Suprapubic skin (tissue), 4 donors: ENCODE results near the gene CCDC106.

Experiments
- POLR2A ChIP-seq, 2 donors: fragments of 450-650 bp; IDR thresholded peaks; one replicate each; pipeline ENCODE4 v1.6.1; 2017; ENCODE audit warnings: antibody characterized with exemption in 2 of 2, mild to moderate bottlenecking in 2 of 2, moderate library complexity in 2 of 2
- POLR2AphosphoS5 ChIP-seq, 3 donors: sonication (generic); formaldehyde crosslinking; IDR thresholded peaks; one replicate each; pipeline ENCODE4 v1.6.1; 2017; ENCODE audit warnings: antibody characterized with exemption in 3 of 3
- TF ChIP-seq, protein P1 (sequence below), 2 donors: fragments of 200-600 bp in 1 of 2; fragments of 450-650 bp in 1 of 2; sonication (generic) in 1 of 2; IDR thresholded peaks; one replicate each; pipeline ENCODE4 v1.5.1; 2016 to 2019; ENCODE audit warnings: antibody characterized with exemption in 2 of 2, mild to moderate bottlenecking in 1 of 2, moderate library complexity in 1 of 2

GRCh38 chr19:55650126-55650557 lies 2.1 kb downstream of the CCDC106 start:
- TF ChIP-seq, protein P1, sequence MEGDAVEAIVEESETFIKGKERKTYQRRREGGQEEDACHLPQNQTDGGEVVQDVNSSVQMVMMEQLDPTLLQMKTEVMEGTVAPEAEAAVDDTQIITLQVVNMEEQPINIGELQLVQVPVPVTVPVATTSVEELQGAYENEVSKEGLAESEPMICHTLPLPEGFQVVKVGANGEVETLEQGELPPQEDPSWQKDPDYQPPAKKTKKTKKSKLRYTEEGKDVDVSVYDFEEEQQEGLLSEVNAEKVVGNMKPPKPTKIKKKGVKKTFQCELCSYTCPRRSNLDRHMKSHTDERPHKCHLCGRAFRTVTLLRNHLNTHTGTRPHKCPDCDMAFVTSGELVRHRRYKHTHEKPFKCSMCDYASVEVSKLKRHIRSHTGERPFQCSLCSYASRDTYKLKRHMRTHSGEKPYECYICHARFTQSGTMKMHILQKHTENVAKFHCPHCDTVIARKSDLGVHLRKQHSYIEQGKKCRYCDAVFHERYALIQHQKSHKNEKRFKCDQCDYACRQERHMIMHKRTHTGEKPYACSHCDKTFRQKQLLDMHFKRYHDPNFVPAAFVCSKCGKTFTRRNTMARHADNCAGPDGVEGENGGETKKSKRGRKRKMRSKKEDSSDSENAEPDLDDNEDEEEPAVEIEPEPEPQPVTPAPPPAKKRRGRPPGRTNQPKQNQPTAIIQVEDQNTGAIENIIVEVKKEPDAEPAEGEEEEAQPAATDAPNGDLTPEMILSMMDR (IDR thresholded peaks at IDR 0.05): no peak
- TF ChIP-seq POLR2AphosphoS5 (IDR thresholded peaks at IDR 0.05): no peak
- TF ChIP-seq POLR2A (IDR thresholded peaks at IDR 0.05): no peak
